NOMO-1 treated with DMSO at 0.1 percent for 48 hours (cell line): Measurements from ENCODE around the gene USH1C.

ENCODE experiments used
- DNase-seq: peaks from one replicate; lab custom pipeline; 2025; ENCODE audit not compliant: unreplicated experiment; lab: John Stamatoyannopoulos, UW

Gene USH1C

GRCh38 chr11:17571431-17572358 lies 27.5 kb upstream of the USH1C start:
- no peak for DNase-seq

- no peak for DNase-seq
Measured at GRCh38 chr11:17570034-17570433, 25.8 kb upstream of the USH1C start.

- DNase-seq: no peak
Measured at GRCh38 chr11:17568944-17569343, 24.7 kb upstream of the USH1C start.

GRCh38 chr11:17564687-17565042 lies 20.4 kb upstream of the USH1C start:
- no peak for DNase-seq

GRCh38 chr11:17563961-17564686 lies 19.9 kb upstream of the USH1C start:
- no peak for DNase-seq

GRCh38 chr11:17563231-17563646 lies 19.0 kb upstream of the USH1C start:
- peak; percentile 27 for DNase-seq

GRCh38 chr11:17561526-17561925 lies 17.3 kb upstream of the USH1C start:
- DNase-seq: no peak

- no peak for DNase-seq
Measured at GRCh38 chr11:17561111-17561415, 16.8 kb upstream of the USH1C start.

GRCh38 chr11:17560281-17561110 lies 16.3 kb upstream of the USH1C start:
- no peak for DNase-seq

GRCh38 chr11:17559341-17560087 lies 15.3 kb upstream of the USH1C start:
- DNase-seq: no peak

- no peak for DNase-seq
Measured at GRCh38 chr11:17558916-17559315, 14.7 kb upstream of the USH1C start.

GRCh38 chr11:17558025-17558780 lies 14.0 kb upstream of the USH1C start:
- DNase-seq: no peak

GRCh38 chr11:17556999-17557398 lies 12.8 kb upstream of the USH1C start:
- DNase-seq: no peak

- DNase-seq: no peak
Measured at GRCh38 chr11:17554487-17554886, 10.3 kb upstream of the USH1C start.

- DNase-seq: no peak
Measured at GRCh38 chr11:17553249-17553546, 9.0 kb upstream of the USH1C start.

- no peak for DNase-seq
Measured at GRCh38 chr11:17552392-17553248, 8.4 kb upstream of the USH1C start.

GRCh38 chr11:17552041-17552355 lies 7.8 kb upstream of the USH1C start:
- no peak for DNase-seq

- no peak for DNase-seq
Measured at GRCh38 chr11:17551347-17552040, 7.3 kb upstream of the USH1C start.
